GM12878 (cell line): ENCODE data around the gene ATP1A1. TPM values are rescaled to one million over a fixed set of nuclear protein-coding genes. Genes with fewer than 3 reads are reported as not detected.

Source experiments
- ATAC-seq: fragments of 200-7000 bp; cut with Tn5 transposase; 3 replicates; pipeline ENCODE4 v1.9.1; 2020; ENCODE audit warnings: mild to moderate bottlenecking, moderate library complexity
- BruUV-seq: library from RNA; stranded (reverse); fragments of 400-500 nt; replicated peaks from 2 replicates; lab custom pipeline; 2021; lab: Mats Ljungman, UMichigan
- CTCF ChIA-PET: fragments of 300-600 bp; sonication (Branson Sonifier 250); formaldehyde crosslinking; extraction: SDS; loops from one replicate; lab custom pipeline; 2021; ENCODE audit warnings: inconsistent platforms; lab: Yijun Ruan, JAX
- POLR2A ChIA-PET: fragments of 350-600 bp; formaldehyde crosslinking; extraction: SDS; loops from one replicate; lab custom pipeline; 2021; ENCODE audit warnings: inconsistent platforms; lab: Charles Lee
- RAD21 ChIA-PET: fragments of 300-600 bp; sonication (Branson Sonifier 250); formaldehyde crosslinking; loops from one replicate; lab custom pipeline; 2023; ENCODE audit warnings: antibody characterized with exemption; ENCODE audit not compliant: unreplicated experiment; lab: Charles Lee
- SMC1A ChIA-PET: fragments of 300-600 bp; sonication (Branson Sonifier 250); formaldehyde crosslinking; loops from one replicate; lab custom pipeline; 2023; ENCODE audit not compliant: unreplicated experiment, uncharacterized antibody; lab: Charles Lee
- DNase-seq: peaks from one replicate; pipeline ENCODE4 v3.0.0-alpha.2; 2011; ENCODE audit warnings: low read depth, low spot score
- FAIRE-seq: peaks from 3 replicates; lab custom pipeline; 2011; peaks lifted over from hg19 to GRCh38; lab: Jason Lieb, UNC
- H2AFZ ChIP-seq: 2 replicates; pipeline ENCODE4 v1.6.0; 2011; ENCODE audit warnings: low read depth, low read length, control low read depth; ENCODE audit not compliant: control insufficient read depth
- H3K27ac ChIP-seq: 2 replicates; pipeline ENCODE4 v1.5.1; 2011; ENCODE audit warnings: control low read depth; ENCODE audit not compliant: control insufficient read depth, insufficient read depth
- H3K27me3 ChIP-seq, 2 experiments: replicated peaks in 1 of 2; 2 replicates each; pipeline versions ENCODE4 v1.6.0 to v1.6.1; 2011; ENCODE audit warnings: low read length in 1 of 2; ENCODE audit not compliant: control insufficient read depth in 2 of 2, insufficient read depth in 2 of 2
- H3K36me3 ChIP-seq, 2 experiments: 2 replicates each; pipeline ENCODE4 v1.5.1; 2011; ENCODE audit warnings: low read length in 1 of 2; ENCODE audit not compliant: control insufficient read depth in 2 of 2, insufficient read depth in 2 of 2
- H3K4me1 ChIP-seq: 2 replicates; pipeline ENCODE4 v1.6.1; 2011; ENCODE audit warnings: mild to moderate bottlenecking, low read length, moderate library complexity, mixed read lengths; ENCODE audit not compliant: control insufficient read depth, insufficient read depth
- H3K4me2 ChIP-seq: 2 replicates; pipeline ENCODE4 v1.6.0; 2011; ENCODE audit warnings: control low read depth; ENCODE audit not compliant: control insufficient read depth, insufficient read depth
- H3K4me3 ChIP-seq: fragments of 200-600 bp; sonication (generic); 2 replicates; pipeline ENCODE4 v1.5.1; 2016
- H3K79me2 ChIP-seq: 2 replicates; pipeline ENCODE4 v1.6.0; 2011; ENCODE audit warnings: low read length; ENCODE audit not compliant: control insufficient read depth, insufficient read depth
- H3K9ac ChIP-seq: 2 replicates; pipeline ENCODE4 v1.8.0; 2011; ENCODE audit warnings: low read length, control low read depth, mixed read lengths; ENCODE audit not compliant: control insufficient read depth, insufficient read depth
- H3K9me3 ChIP-seq: replicated peaks from 3 replicates; pipeline ENCODE4 v1.5.1; 2011; ENCODE audit warnings: mild to moderate bottlenecking, low read length; ENCODE audit not compliant: control insufficient read depth, insufficient read depth
- H4K20me1 ChIP-seq: 2 replicates; pipeline ENCODE4 v1.6.0; 2011; ENCODE audit not compliant: control insufficient read depth, insufficient read depth
- ASH2L ChIP-seq: fragments of 300-600, 200-600 bp; sonication (generic); IDR thresholded peaks from 2 replicates; pipeline ENCODE4 v1.6.1; 2017; ENCODE audit warnings: low read depth, mild to moderate bottlenecking, borderline replicate concordance
- BACH1 ChIP-seq: fragments of 450-650 bp; IDR thresholded peaks from 2 replicates; pipeline ENCODE4 v1.6.1; 2017; ENCODE audit warnings: mild to moderate bottlenecking, borderline replicate concordance
- CHD2 ChIP-seq: IDR thresholded peaks from 2 replicates; pipeline ENCODE4 v1.6.1; 2011; ENCODE audit warnings: low read depth, low read length, improper control_type of control experiment, borderline replicate concordance
- E2F4 ChIP-seq: IDR thresholded peaks from 2 replicates; pipeline ENCODE4 v1.6.1; 2012; ENCODE audit warnings: low read depth, low read length, improper control_type of control experiment
- ETV6 ChIP-seq, 2 experiments: fragments of 450-650 bp in 1 of 2; IDR thresholded peaks in 1 of 2; conservative IDR thresholded peaks in 1 of 2; 2 replicates each; pipeline ENCODE4 v1.6.1; 2014; ENCODE audit warnings: antibody characterized with exemption in 1 of 2, borderline replicate concordance in 1 of 2, low read depth in 1 of 2, mild to moderate bottlenecking in 1 of 2, moderate library complexity in 1 of 2
- NFYA ChIP-seq: IDR thresholded peaks from 2 replicates; pipeline ENCODE4 v1.6.1; 2011; ENCODE audit warnings: low read depth, mild to moderate bottlenecking, low read length, improper control_type of control experiment, borderline replicate concordance
- PML ChIP-seq: IDR thresholded peaks from 2 replicates; pipeline ENCODE4 v1.6.1; 2012; ENCODE audit warnings: low read length, inconsistent platforms
- RFX5 ChIP-seq: IDR thresholded peaks from 2 replicates; pipeline ENCODE4 v1.6.1; 2011; ENCODE audit warnings: low read depth, low read length, improper control_type of control experiment
- SPI1 ChIP-seq: IDR thresholded peaks from 2 replicates; pipeline ENCODE4 v1.6.1; 2011; ENCODE audit warnings: low read depth, mild to moderate bottlenecking, low read length, moderate library complexity, borderline replicate concordance; ENCODE audit not compliant: insufficient read depth
- TCF12 ChIP-seq: IDR thresholded peaks from 2 replicates; pipeline ENCODE4 v1.6.1; 2011; ENCODE audit warnings: low read depth, mild to moderate bottlenecking, low read length
- ZBTB4 ChIP-seq: fragments of 450-650 bp; formaldehyde crosslinking; IDR thresholded peaks from 2 replicates; pipeline ENCODE4 v1.4.0; 2022; ENCODE audit warnings: mild to moderate bottlenecking, moderate library complexity
- ZNF384 ChIP-seq: IDR thresholded peaks from 2 replicates; pipeline ENCODE4 v1.6.1; 2012; ENCODE audit warnings: low read depth, mild to moderate bottlenecking, low read length, improper control_type of control experiment, borderline replicate concordance
- WGBS: methylation state at CpG from one replicate; pipeline ENCODE4 v1.1.6; 2016; ENCODE audit warnings: low lambda C conversion rate; ENCODE audit not compliant: insufficient replicate concordance, insufficient coverage; ENCODE audit errors: missing lambda C conversion rate; 5-methylcytosine and 5-hydroxymethylcytosine counted together
- in situ Hi-C: fragments of 300-500 bp; cut with MboI; formaldehyde crosslinking; loops from 9 replicates; pipeline ENCODE4 v1.14.3; 2018; ENCODE audit warnings: mixed read lengths
- intact Hi-C: fragments of 100-400 bp; cut with micrococcal nuclease; formaldehyde crosslinking; loops from one replicate; pipeline ENCODE4 v1.14.2; 2022; ENCODE audit not compliant: unreplicated experiment
- polyA plus RNA-seq, 11 experiments: library from polyadenylated mRNA; depleted of rRNA in 4 of 11; unstranded in 6 of 11; stranded (reverse) in 5 of 11; fragments of >200 nt; fragmentation: Nextera tagmentation in 4 of 11; fragmentation: Illumina TruSeq in 1 of 11; extraction: Ambion mirVana in 4 of 11; extraction: Trizol in 1 of 11; gene quantifications; 1 replicate in 1 of 11; 2 replicates in 10 of 11; pipeline versions ENCODE4 v1.2.1 to v1.2.3, GENCODE V29; 2011 to 2016; ENCODE audit warnings: inconsistent platforms in 2 of 11, missing spikeins in 2 of 11, low read depth in 1 of 11
- total RNA-seq, 4 experiments: library from RNA; depleted of rRNA in 3 of 4; stranded (reverse); fragments of >200 nt in 3 of 4; fragmentation: Illumina TruSeq in 1 of 4; extraction: Trizol in 1 of 4; gene quantifications; 2 replicates each; pipeline versions ENCODE4 v1.2.1 to v1.2.3, GENCODE V29; 2013 to 2021

Gene ATP1A1
- total and polyA plus RNA-seq, 10 of the 15 experiments (the other 5 are each of a cell fraction or from before 2014, with no cell fraction given): 113 to 566 (median 313) TPM

DNA sequence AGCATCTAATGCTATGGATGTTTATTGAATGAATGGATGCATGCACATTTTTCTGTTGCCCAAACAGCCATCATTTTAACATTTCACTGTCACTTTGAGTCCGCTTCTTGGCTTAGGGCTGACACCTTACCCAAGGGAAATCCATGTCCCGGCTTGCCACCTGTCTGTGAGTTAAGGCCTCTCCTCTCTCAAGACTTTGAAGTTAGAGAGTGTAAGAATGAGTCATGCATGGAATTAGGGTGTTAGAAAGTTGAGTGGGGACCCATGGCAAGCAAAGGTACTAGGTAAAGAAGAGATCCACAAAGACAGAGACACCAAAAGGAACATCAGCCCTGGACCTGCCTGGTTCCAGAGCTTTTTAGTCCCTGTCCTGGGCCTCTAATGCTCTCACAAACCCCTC, 35.1 kb downstream of the ATP1A1 start (continued):
- TF ChIP-seq BACH1 (no peak), ZNF384 (no peak)

DNA sequence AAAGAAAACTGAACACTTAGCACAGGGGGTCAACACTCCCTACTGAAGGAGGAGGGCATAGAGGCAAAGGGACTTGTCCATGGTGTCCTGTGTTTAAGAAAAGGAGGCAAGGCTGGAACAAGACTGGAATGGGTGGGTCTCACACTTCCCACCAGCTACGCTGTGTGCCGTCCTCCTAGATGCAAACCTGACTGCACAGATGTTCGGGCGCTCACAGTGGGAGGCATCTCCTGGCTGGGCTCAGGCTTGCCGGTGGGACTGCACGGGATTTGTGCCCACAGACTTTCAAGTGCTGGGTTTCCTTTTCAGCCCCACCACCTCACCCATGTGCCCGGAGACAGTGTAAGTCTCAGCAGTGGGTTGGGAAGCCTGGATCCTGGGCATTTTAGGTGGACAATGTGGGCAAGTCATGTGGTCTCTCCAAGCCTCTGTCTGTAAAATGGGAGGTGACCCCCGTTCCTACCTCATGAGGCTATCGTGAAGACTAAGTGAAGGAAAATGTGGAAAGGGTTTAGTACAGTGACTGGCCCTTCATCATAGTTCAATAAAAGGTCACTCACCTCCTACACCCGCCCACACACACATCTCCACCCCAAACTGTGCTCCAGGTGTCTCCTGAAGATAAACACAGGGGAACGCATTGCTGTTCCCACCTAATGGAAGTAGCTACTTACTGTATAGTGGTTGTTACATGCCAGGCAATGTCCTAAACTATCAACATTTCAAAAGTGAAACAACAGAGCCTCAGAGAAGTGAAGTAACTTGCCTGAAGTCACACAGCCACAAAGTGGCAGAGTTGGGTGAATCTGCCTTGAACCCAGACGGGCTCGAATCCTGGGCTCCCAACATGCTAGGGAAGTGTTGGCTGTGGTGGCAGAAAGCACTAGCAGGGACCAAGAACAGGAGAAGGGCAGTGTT, 36.0 kb downstream of the ATP1A1 start:
- Histone ChIP-seq H3K9ac (no peak overlapping the region), H2AFZ (no peak overlapping the region), H3K36me3 (peaks cover 13 to 16% of the 10 kb centered on the region in 2 experiments), H3K27ac (no peak overlapping the region), H3K4me2 (no peak overlapping the region), H3K9me3 (no peaks in the 10 kb centered on the region), H3K79me2 (no peaks in the 10 kb centered on the region), H4K20me1 (no peaks in the 10 kb centered on the region), H3K4me3 (no peak overlapping the region), H3K27me3 (no peaks in the 10 kb centered on the region), H3K4me1 (no peaks in the 10 kb centered on the region)
- TF ChIP-seq ZBTB4 (CRISPR knock-in tag): no peak
- no peak for TF ChIP-seq ETV6 (conservative IDR thresholded peaks at IDR 0.05 in 1 of 2, IDR thresholded peaks at IDR 0.05 in 1 of 2; ENCODE audit: borderline replicate concordance in 1 of 2, low read depth in 1 of 2)
- TF ChIP-seq TCF12: no peak
- TF ChIP-seq CHD2: no peak
- no peak for TF ChIP-seq E2F4
- no peak for TF ChIP-seq RFX5
- no peak for TF ChIP-seq SPI1
- TF ChIP-seq ASH2L: no peak
- TF ChIP-seq NFYA: no peak
- no peak for TF ChIP-seq PML
- WGBS: 91% methylated on average over 13 of the region's 13 CpGs
- FAIRE-seq: no peak
- POLR2A ChIA-PET: interaction anchor here (0.7 kb wide), 1 partner anchor 10 kb away, joined by 3 read pairs; no protein-coding TSS in a partner anchor
- in situ Hi-C loops: no loop called here
- BruUV-seq: no TSS peak
- CTCF ChIA-PET: no interaction called here
- SMC1A ChIA-PET: interaction anchor here (0.8 to 1.8 kb wide), 3 partner anchors 8 to 25 kb away, joined by 3 to 9 read pairs (median 5); no protein-coding TSS in a partner anchor
- DNase-seq: no peak
- RAD21 ChIA-PET: no interaction called here
- intact Hi-C loops: no loop called here
- no peak for ATAC-seq
